Effector memory CD4-positive, alpha-beta T cell (primary cell): ENCODE data around the gene HSP90B1.

ENCODE experiments used
- DNase-seq, 3 donors: peaks; one replicate each; pipeline ENCODE4 v3.0.0-alpha.2; 2020
- H3K27ac ChIP-seq: 2 replicates; pipeline ENCODE4 v1.7.0; 2013; ENCODE audit warnings: mild to moderate bottlenecking, low read length, moderate library complexity; ENCODE audit not compliant: insufficient read depth, poor library complexity, severe bottlenecking
- H3K27me3 ChIP-seq: replicated peaks from 2 replicates; pipeline ENCODE4 v1.7.0; 2013; ENCODE audit warnings: mild to moderate bottlenecking, low read length; ENCODE audit not compliant: insufficient read depth, control insufficient read depth, poor library complexity, severe bottlenecking
- H3K36me3 ChIP-seq: 2 replicates; pipeline ENCODE4 v1.7.0; 2013; ENCODE audit warnings: mild to moderate bottlenecking, low read length, moderate library complexity; ENCODE audit not compliant: control insufficient read depth, insufficient read depth
- H3K4me1 ChIP-seq: 2 replicates; pipeline ENCODE4 v1.7.0; 2013; ENCODE audit warnings: low read length, mild to moderate bottlenecking; ENCODE audit not compliant: control insufficient read depth, insufficient read depth, poor library complexity, severe bottlenecking
- H3K4me3 ChIP-seq: 2 replicates; pipeline ENCODE4 v1.7.0; 2013; ENCODE audit warnings: low read length, low read depth, mild to moderate bottlenecking; ENCODE audit not compliant: insufficient read depth, poor library complexity, severe bottlenecking
- H3K9me3 ChIP-seq: 2 replicates; pipeline ENCODE4 v1.7.0; 2013; ENCODE audit warnings: mild to moderate bottlenecking, low read length, moderate library complexity; ENCODE audit not compliant: control insufficient read depth

Gene HSP90B1

DNA sequence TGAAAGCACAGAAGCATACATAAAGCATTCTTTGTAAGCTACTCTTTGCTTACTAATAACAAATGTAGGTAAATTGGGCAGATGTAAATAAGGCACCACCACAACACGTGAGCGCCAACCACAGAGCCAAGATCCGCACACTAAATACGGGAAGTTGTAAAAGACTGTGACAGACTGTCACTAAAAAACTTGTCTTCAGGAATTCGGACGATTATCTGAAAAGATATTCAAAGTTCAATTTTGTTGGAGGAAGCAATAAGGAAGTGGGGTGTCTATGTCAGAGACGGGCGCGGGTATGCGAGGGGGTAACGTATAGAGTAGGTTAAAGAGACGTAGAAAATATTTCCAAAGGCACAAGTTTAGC lies 1.5 kb upstream of the HSP90B1 start:
- Histone ChIP-seq H3K27me3 (no peaks in the 10 kb centered on the region), H3K27ac (peak overlapping the region; percentile 100)
- peak; percentile 45 to 55 (median 52) for DNase-seq

DNA sequence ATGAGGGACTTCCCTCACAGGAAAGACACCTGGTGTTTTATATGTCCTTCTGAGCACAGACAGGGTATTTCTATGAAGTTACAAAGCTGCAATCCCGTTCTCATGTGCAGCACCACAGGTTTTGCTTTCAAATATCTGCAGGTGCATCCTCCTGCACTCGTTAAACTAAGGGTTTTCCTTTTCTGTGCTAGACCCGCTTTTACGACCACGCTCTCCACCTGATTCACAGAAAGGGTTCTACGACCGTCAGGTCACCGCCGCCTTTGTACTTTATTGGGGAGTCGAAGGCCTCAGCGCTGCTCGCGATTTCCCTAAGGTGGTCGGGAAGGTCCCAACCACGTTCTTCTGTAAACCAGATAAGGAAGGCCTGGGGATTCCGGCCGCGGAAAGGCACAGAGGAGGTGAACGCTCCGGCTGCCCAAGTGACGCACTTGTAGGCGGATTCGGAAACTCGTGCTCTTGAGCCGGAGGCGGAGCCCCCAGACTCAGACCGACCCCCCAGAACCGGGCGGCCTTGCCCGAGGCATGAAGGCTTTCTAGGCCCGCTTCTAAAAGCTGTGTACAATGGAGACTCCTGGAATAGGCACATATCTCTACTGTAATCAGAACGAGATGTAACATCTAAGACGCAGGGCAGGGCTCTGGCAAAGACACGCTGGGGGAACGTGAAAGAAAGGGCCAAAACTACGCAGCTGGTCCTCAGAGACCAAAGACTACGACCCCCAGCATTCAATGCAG lies 995 bp upstream of the HSP90B1 start:
- Histone ChIP-seq H3K4me1 (peaks cover 34% of the 10 kb centered on the region), H3K27ac (peak overlapping the region; percentile 100), H3K9me3 (no peaks in the 10 kb centered on the region), H3K27me3 (no peaks in the 10 kb centered on the region), H3K36me3 (peaks cover 24% of the 10 kb centered on the region), H3K4me3 (peak overlapping the region; percentile 60)
- peak; percentile 72 to 83 (median 79) for DNase-seq

More for the DNA sequence above, 1.5 kb upstream of the HSP90B1 start:
- H3K4me3 ChIP-seq, result peak overlapping the region; percentile 60
- H3K4me1 ChIP-seq, result peaks cover 34% of the 10 kb centered on the region
- peaks cover 19% of the 10 kb centered on the region for H3K36me3 ChIP-seq
- H3K9me3 ChIP-seq, result no peaks in the 10 kb centered on the region

DNA sequence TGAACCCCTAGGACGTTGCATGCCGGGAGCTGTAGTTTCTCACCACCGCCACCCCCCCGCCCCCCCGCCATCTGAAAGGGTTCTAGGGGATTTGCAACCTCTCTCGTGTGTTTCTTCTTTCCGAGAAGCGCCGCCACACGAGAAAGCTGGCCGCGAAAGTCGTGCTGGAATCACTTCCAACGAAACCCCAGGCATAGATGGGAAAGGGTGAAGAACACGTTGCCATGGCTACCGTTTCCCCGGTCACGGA lies 501 bp upstream of the HSP90B1 start:
- H3K27me3 ChIP-seq, result no peaks in the 10 kb centered on the region
- peaks cover 34% of the 10 kb centered on the region for H3K4me1 ChIP-seq
- peak overlapping the region; percentile 100 for H3K27ac ChIP-seq
- H3K4me3 ChIP-seq, result peak overlapping the region; percentile 60
- no peak for DNase-seq
- peaks cover 28% of the 10 kb centered on the region for H3K36me3 ChIP-seq
- no peaks in the 10 kb centered on the region for H3K9me3 ChIP-seq

DNA sequence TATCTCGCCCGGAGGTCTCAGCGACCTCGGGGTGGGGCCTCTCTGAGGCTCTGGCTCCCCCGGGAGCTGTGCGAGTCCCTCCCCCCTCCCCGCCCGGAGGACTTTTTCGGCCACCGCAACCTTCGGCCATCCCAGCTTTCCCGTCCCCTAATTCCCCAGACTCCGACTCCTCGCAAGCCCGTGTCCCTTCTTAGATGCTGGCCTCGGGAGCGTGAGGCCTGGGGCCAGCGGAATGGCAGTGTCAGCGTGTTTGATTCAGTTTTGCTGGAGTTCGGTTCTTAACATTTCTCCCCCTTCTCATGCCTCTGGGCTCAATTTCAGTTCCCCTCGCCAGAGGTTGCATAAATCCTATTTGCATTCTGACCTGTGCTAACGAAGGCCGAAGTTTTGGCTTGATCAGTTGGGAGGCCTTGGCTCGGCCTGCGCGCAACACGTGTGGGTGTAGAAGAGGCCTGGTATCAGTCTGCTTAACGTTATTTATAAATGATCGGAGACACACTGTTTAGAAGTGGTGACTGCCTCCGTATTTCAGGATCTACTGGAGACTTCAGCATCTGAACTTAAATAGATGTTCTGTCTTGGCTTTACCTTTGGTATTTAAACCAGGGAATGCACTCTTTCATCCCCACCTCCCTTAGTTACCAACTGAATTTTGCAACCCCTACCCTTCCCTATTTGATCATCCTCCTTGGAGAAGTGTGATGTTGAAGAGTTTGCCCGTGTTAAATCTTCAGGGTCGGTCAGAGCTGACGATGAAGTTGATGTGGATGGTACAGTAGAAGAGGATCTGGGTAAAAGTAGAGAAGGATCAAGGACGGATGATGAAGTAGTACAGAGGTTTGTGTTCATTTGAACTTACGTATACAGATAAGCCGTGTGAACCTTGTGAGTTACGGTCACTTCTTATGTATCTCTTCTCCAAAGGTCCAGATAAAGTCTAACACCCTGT lies 851 bp downstream of the HSP90B1 start:
- DNase-seq, result peak in 1 of 3 donors; percentile 2
- peak overlapping the region; percentile 100 for H3K27ac ChIP-seq
- no peaks in the 10 kb centered on the region for H3K9me3 ChIP-seq
- H3K27me3 ChIP-seq, result no peaks in the 10 kb centered on the region
- H3K4me1 ChIP-seq, result peaks cover 27% of the 10 kb centered on the region
- H3K4me3 ChIP-seq, result peak overlapping the region; percentile 78
- H3K36me3 ChIP-seq, result peaks cover 35% of the 10 kb centered on the region

DNA sequence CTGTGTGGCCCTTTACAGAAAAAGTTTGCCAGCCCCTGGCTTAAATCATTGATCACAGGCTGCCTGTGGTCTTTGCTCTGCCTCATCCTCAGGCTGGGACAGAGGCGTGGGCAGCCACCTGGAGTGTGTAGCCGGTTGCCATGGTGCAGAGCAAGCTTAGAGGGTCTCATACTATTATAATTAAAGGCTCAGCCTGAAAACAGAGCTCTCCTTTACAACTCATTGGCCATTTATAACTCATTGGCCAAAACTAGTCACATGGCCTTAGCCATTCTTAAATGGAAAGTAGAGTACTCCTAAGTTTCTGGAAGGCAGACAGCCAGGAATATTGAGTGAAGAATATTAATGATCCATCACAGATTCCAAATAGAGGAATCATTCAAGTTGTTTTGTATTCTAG lies 3.0 kb downstream of the HSP90B1 start:
- no peak overlapping the region for H3K4me3 ChIP-seq

DNA sequence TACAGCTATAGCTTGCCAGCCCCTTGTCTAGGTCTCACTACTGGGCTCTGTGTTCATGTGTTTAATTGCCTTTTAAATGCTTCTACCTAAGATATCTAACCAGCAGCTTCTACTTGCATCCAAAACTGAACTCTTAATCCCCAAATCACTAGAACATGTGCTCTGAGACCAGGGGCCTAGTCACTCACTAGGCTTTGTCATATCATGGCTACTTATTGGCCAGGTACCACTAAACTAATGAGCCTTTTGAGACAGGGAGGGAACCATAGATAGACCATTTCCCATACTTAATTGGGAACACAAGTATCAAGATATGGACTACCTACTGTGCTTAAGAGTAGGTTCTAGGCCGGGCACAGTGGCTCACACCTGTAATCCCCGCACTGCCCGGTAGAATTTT lies 6.5 kb downstream of the HSP90B1 start:
- Histone ChIP-seq H3K36me3 (peaks cover 87% of the 10 kb centered on the region), H3K4me1 (peaks cover 12% of the 10 kb centered on the region), H3K9me3 (no peaks in the 10 kb centered on the region), H3K27ac (no peak overlapping the region), H3K4me3 (no peak overlapping the region), H3K27me3 (no peaks in the 10 kb centered on the region)
- no peak for DNase-seq

More for the DNA sequence above, 3.0 kb downstream of the HSP90B1 start:
- Histone ChIP-seq H3K36me3 (peaks cover 53% of the 10 kb centered on the region), H3K27ac (no peak overlapping the region), H3K4me1 (peaks cover 20% of the 10 kb centered on the region), H3K27me3 (no peaks in the 10 kb centered on the region), H3K9me3 (no peaks in the 10 kb centered on the region)
- DNase-seq, result no peak

DNA sequence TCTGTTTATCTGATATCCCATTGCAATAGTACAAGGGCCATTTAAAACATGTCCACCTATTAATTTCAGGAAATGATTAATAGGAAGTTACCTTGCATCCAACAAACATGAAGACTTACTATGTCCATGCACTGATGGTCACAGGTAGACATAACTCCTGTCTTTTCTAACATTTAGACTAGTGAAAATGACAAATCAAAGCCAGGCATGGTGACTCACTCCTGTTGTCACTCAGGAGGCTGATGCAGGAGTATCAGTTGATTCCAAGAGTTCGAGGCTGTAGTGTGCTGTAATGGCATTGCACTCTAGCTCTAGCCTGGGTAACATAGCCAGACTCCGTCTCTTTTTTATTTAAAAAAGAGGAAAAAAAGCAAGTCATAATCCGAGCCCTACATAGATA lies 14.8 kb downstream of the HSP90B1 start:
- no peak for DNase-seq
- H3K9me3 ChIP-seq, result no peaks in the 10 kb centered on the region
- peaks cover 87% of the 10 kb centered on the region for H3K36me3 ChIP-seq
- H3K4me1 ChIP-seq, result no peaks in the 10 kb centered on the region
- H3K27ac ChIP-seq, result no peak overlapping the region
- H3K27me3 ChIP-seq, result no peaks in the 10 kb centered on the region
- no peak overlapping the region for H3K4me3 ChIP-seq

DNA sequence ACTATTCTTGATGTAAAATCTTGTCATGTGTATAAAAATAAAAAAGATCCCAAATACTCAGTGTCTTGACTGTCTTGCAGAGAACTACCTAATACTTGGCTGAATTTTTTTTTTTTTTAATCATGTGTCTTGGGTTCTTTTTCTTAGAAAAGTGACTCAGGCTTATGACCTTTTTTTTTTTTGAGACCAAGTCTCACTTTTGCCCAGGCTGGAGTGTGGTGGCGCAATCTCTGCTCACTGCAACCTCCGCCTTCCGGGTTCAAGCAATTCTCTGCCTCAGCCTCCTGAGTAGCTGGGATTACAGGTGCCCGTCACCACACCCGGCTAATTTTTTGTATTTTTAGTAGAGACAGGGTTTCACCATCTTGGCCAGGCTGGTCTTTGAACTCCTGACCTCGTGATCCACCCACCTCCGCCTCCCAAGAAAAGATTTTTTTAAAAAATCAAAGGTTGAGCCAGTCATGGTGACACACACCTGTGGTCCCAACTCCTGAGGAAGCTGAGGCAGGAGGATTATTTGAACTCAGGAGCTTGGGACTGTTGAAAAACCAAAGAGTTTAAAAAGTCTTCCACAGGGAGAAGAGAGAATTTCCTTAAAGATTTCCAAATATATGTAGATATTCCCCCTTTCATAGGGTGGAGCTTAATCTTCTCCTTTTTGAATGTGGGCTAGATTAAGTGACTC lies 17.8 kb downstream of the HSP90B1 start:
- H3K4me3 ChIP-seq, result no peak overlapping the region
- H3K9me3 ChIP-seq, result no peaks in the 10 kb centered on the region
- H3K36me3 ChIP-seq, result peaks cover 81% of the 10 kb centered on the region
- H3K4me1 ChIP-seq, result no peaks in the 10 kb centered on the region
- DNase-seq, result no peak
- H3K27ac ChIP-seq, result no peak overlapping the region
- H3K27me3 ChIP-seq, result no peaks in the 10 kb centered on the region

DNA sequence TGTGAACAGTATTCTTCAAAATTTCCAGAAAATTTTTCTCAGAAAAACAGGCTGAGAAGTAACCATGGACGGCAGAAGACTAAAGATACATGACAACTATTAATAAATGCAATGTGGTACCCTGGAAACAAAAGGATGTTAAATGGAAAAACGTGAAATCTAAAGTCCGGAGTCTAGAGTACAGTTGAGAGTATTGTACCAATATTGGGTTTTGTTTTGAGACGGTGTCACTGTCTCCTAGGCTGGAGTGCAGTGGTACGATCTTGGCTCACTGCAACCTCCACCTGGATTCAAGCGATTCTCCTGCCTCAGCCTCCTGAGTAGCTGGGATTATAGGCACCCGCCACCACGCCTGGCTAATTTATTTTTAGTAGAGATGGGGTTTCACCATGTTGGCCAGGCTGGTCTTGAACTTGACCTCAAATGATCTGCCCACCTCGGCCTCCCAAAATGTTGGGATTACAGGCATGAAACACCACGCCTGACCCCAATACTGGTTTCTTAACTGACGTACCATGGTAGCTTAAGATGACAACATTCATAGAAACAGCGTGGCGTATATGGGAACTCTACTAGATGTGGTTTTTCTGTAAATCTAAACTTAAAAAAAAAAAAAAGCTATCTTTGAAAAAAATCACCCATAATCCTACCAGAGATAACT lies 18.7 kb downstream of the HSP90B1 start:
- Histone ChIP-seq H3K4me1 (no peaks in the 10 kb centered on the region), H3K36me3 (peaks cover 79% of the 10 kb centered on the region), H3K27ac (no peak overlapping the region), H3K4me3 (no peak overlapping the region), H3K27me3 (no peaks in the 10 kb centered on the region), H3K9me3 (no peaks in the 10 kb centered on the region)
- DNase-seq, result no peak
